Measurements from ENCODE around the gene THOC7. TPM values are rescaled to one million over a fixed set of nuclear protein-coding genes. Genes with fewer than 3 reads are reported as not detected.

Gene THOC7
- total and polyA plus RNA-seq, 2 donors (not counting 3 experiments of a cell fraction or from before 2014, with no cell fraction given) = 16.9 to 68.7 TPM

- Histone ChIP-seq H3K4me2 (ENCODE audit: insufficient read depth, low read length) (peak overlapping the region; percentile 80), H3K79me2 (ENCODE audit: control insufficient read depth, insufficient read depth, low read length) (peaks cover 25% of the 10 kb centered on the region), H3K27ac (ENCODE audit: insufficient read depth, low read depth, low read length) (peak overlapping the region; percentile 85), H4K20me1 (replicated peaks; ENCODE audit: control insufficient read depth, extremely low read depth, insufficient read depth, low read length) (no peaks in the 10 kb centered on the region), H3K27me3 (ENCODE audit: control insufficient read depth in 2 of 2, insufficient read depth in 2 of 2, low read length in 2 of 2) (no peaks in the 10 kb centered on the region), H3K4me3 (replicated peaks in 1 of 3; ENCODE audit: insufficient read depth in 1 of 3, low read depth in 1 of 3, low read length in 3 of 3) (peak overlapping the region; percentile 59 to 85 (median 59)), H2AFZ (ENCODE audit: low read depth, low read length) (no peak overlapping the region), H3K9me3 (replicated peaks; ENCODE audit: control insufficient read depth, insufficient read depth, low read length) (no peaks in the 10 kb centered on the region), H3K9ac (replicated peaks; ENCODE audit: extremely low read depth, insufficient read depth, low read length) (peak overlapping the region; percentile 85), H3K9me1 (replicated peaks; ENCODE audit: control insufficient read depth, extremely low read depth, insufficient read depth, low read length) (no peaks in the 10 kb centered on the region), H3K4me1 (ENCODE audit: control insufficient read depth, extremely low read depth, insufficient read depth, low read length) (peaks cover 24% of the 10 kb centered on the region), H3K36me3 (ENCODE audit: control insufficient read depth in 2 of 2, extremely low read depth in 1 of 2, insufficient read depth in 2 of 2, low read length in 2 of 2) (peaks cover 0 to 2% of the 10 kb centered on the region in 2 experiments)
- intact Hi-C loops (cut with micrococcal nuclease) = loop anchor here (1.0 to 5.0 kb wide), 4 partner anchors 49 to 91 kb away; no protein-coding TSS in a partner anchor
- no peak for TF ChIP-seq JUN (IDR thresholded peaks at IDR 0.05; ENCODE audit: borderline replicate concordance, insufficient read depth, insufficient read length, low read depth)
- TF ChIP-seq MYC (IDR thresholded peaks at IDR 0.05; ENCODE audit: low read depth, low read length) = no peak
- no peak for TF ChIP-seq CTCF (IDR thresholded peaks at IDR 0.05; ENCODE audit: extremely low read depth in 1 of 2, insufficient read depth in 1 of 2, low read depth in 1 of 2, low read length in 2 of 2)
- no peak for TF ChIP-seq POLR2AphosphoS5 (IDR thresholded peaks at IDR 0.05; ENCODE audit: insufficient read depth, low read depth, low read length)
- POLR2A ChIA-PET = no interaction called here
- no peak for FAIRE-seq
- DNase-seq (ENCODE audit: low read depth, low spot score) = peak; percentile 43
- CTCF ChIA-PET = interaction anchor here (0.9 to 3.0 kb wide), 2 partner anchors 12 to 44 kb away, joined by 3 to 8 read pairs; no protein-coding TSS in a partner anchor
- TSS peak; percentile 26 for BruUV-seq (replicated peaks)
- dilution Hi-C loops (cut with MboI; ENCODE audit: extremely low pct_ligation_motif_present, low sequenced_read_pairs) = no loop called here
Measured at GRCh38 chr3:63912768-63913588, 49.4 kb upstream of the THOC7 start.
